HEK293 (cell line): Measurements from ENCODE around the gene PPP1R3E.

Experiments used
- CTCF ChIA-PET: fragments of 350-600 bp; formaldehyde crosslinking; extraction: SDS; loops from one replicate; lab custom pipeline; 2021; ENCODE audit warnings: antibody characterized with exemption; lab: Yijun Ruan, JAX
- POLR2A ChIA-PET: fragments of 300-600 bp; formaldehyde crosslinking; extraction: SDS; loops from one replicate; lab custom pipeline; 2020; ENCODE audit warnings: antibody characterized with exemption, inconsistent platforms; lab: Yijun Ruan, JAX
- H3K27ac ChIP-seq: fragments of 200-500 bp; sonication (Bioruptor generic); 2 replicates; pipeline ENCODE4 v1.5.1; 2014; ENCODE audit warnings: low read depth, low read length, control low read depth, inconsistent platforms; ENCODE audit errors: extremely low read depth
- H3K36me3 ChIP-seq, 2 experiments: fragments of 200-500 bp in 1 of 2; sonication (Bioruptor generic) in 1 of 2; 1 replicate in 1 of 2; 2 replicates in 1 of 2; pipeline ENCODE4 v1.5.1; 2014 to 2017; ENCODE audit warnings: inconsistent platforms in 2 of 2, low read length in 2 of 2; ENCODE audit not compliant: control insufficient read depth in 2 of 2, insufficient read depth in 1 of 2
- H3K4me1 ChIP-seq: fragments of 200-500 bp; sonication (Bioruptor generic); 2 replicates; pipeline ENCODE4 v1.5.1; 2014; ENCODE audit warnings: mild to moderate bottlenecking, low read length, inconsistent platforms; ENCODE audit not compliant: control insufficient read depth, insufficient read depth
- H3K4me3 ChIP-seq: 2 replicates; pipeline ENCODE4 v1.5.1; 2011; ENCODE audit warnings: low read depth, mild to moderate bottlenecking, control low read depth, low read length, moderate library complexity
- H3K9me3 ChIP-seq: fragments of 200-500 bp; sonication (Bioruptor generic); 2 replicates; pipeline ENCODE4 v1.5.1; 2014; ENCODE audit warnings: low read depth, low read length, inconsistent platforms; ENCODE audit not compliant: control insufficient read depth, insufficient read depth
- EGR2 ChIP-seq: fragments of 450-650 bp; formaldehyde crosslinking; IDR thresholded peaks from 2 replicates; pipeline ENCODE4 v1.5.1; 2016; ENCODE audit warnings: low read depth, missing biosample characterization, missing genetic modification characterization
- GLIS2 ChIP-seq: fragments of 450-650 bp; formaldehyde crosslinking; IDR thresholded peaks from 2 replicates; pipeline ENCODE4 v1.5.1; 2016; ENCODE audit warnings: missing biosample characterization, missing genetic modification characterization
- KLF8 ChIP-seq: fragments of 450-650 bp; formaldehyde crosslinking; IDR thresholded peaks from 2 replicates; pipeline ENCODE4 v1.5.1; 2016; ENCODE audit warnings: missing biosample characterization, missing genetic modification characterization
- MEIS1 ChIP-seq: sonication (generic); formaldehyde crosslinking; IDR thresholded peaks from 2 replicates; pipeline ENCODE4 v1.8.1; 2022; ENCODE audit warnings: missing genetic modification reagents, mild to moderate bottlenecking, borderline replicate concordance
- MYNN ChIP-seq: fragments of 450-650 bp; formaldehyde crosslinking; IDR thresholded peaks from 2 replicates; pipeline ENCODE4 v1.5.1; 2016; ENCODE audit warnings: missing biosample characterization, missing genetic modification characterization, borderline replicate concordance
- ZFP41 ChIP-seq: fragments of 450-650 bp; formaldehyde crosslinking; IDR thresholded peaks from 2 replicates; pipeline ENCODE4 v1.5.1; 2016; ENCODE audit warnings: missing biosample characterization, missing genetic modification characterization, borderline replicate concordance
- ZNF112 ChIP-seq: fragments of 450-650 bp; formaldehyde crosslinking; IDR thresholded peaks from 2 replicates; pipeline ENCODE4 v1.5.0; 2017; ENCODE audit warnings: missing biosample characterization, missing genetic modification characterization
- ZNF114 ChIP-seq: fragments of 450-650 bp; formaldehyde crosslinking; IDR thresholded peaks from 2 replicates; pipeline ENCODE4 v1.5.0; 2017; ENCODE audit warnings: missing biosample characterization, missing genetic modification characterization
- ZNF248 ChIP-seq: fragments of 450-650 bp; formaldehyde crosslinking; IDR thresholded peaks from 2 replicates; pipeline ENCODE4 v1.5.1; 2017; ENCODE audit warnings: missing biosample characterization, missing genetic modification characterization
- ZNF324 ChIP-seq: fragments of 450-650 bp; formaldehyde crosslinking; IDR thresholded peaks from 2 replicates; pipeline ENCODE4 v1.5.1; 2016; ENCODE audit warnings: missing biosample characterization, missing genetic modification characterization
- ZNF335 ChIP-seq: fragments of 450-650 bp; formaldehyde crosslinking; conservative IDR thresholded peaks from 2 replicates; pipeline ENCODE4 v1.5.1; 2016; ENCODE audit warnings: missing biosample characterization, missing genetic modification characterization
- ZNF354C ChIP-seq: fragments of 450-650 bp; formaldehyde crosslinking; IDR thresholded peaks from 2 replicates; pipeline ENCODE4 v1.5.1; 2016; ENCODE audit warnings: missing biosample characterization, missing genetic modification characterization, low read depth, borderline replicate concordance
- ZNF391 ChIP-seq: fragments of 450-650 bp; formaldehyde crosslinking; IDR thresholded peaks from 2 replicates; pipeline ENCODE4 v1.5.1; 2016; ENCODE audit warnings: low read depth, missing biosample characterization, missing genetic modification characterization, borderline replicate concordance
- ZNF398 ChIP-seq: fragments of 450-650 bp; formaldehyde crosslinking; IDR thresholded peaks from 2 replicates; pipeline ENCODE4 v1.5.1; 2017; ENCODE audit warnings: missing biosample characterization, missing genetic modification characterization
- ZNF48 ChIP-seq: fragments of 450-650 bp; formaldehyde crosslinking; IDR thresholded peaks from 2 replicates; pipeline ENCODE4 v1.5.1; 2016; ENCODE audit warnings: missing biosample characterization, missing genetic modification characterization
- ZNF488 ChIP-seq: fragments of 450-650 bp; formaldehyde crosslinking; IDR thresholded peaks from 2 replicates; pipeline ENCODE4 v1.5.1; 2016; ENCODE audit warnings: missing biosample characterization, missing genetic modification characterization
- ZNF521 ChIP-seq: fragments of 450-650 bp; formaldehyde crosslinking; IDR thresholded peaks from 2 replicates; pipeline ENCODE4 v1.5.1; 2017; ENCODE audit warnings: missing biosample characterization, mild to moderate bottlenecking, missing genetic modification characterization
- ZNF530 ChIP-seq: fragments of 450-650 bp; formaldehyde crosslinking; IDR thresholded peaks from 2 replicates; pipeline ENCODE4 v1.5.1; 2016; ENCODE audit warnings: low read depth, missing biosample characterization, missing genetic modification characterization
- ZNF600 ChIP-seq: fragments of 450-650 bp; formaldehyde crosslinking; IDR thresholded peaks from 2 replicates; pipeline ENCODE4 v1.5.1; 2016; ENCODE audit warnings: missing biosample characterization, missing genetic modification characterization
- ZNF645 ChIP-seq: fragments of 450-650 bp; formaldehyde crosslinking; IDR thresholded peaks from 2 replicates; pipeline ENCODE4; 2016; ENCODE audit warnings: missing biosample characterization, missing genetic modification characterization
- ZNF658 ChIP-seq: fragments of 450-650 bp; formaldehyde crosslinking; IDR thresholded peaks from 2 replicates; pipeline ENCODE4; 2016; ENCODE audit warnings: missing biosample characterization, missing genetic modification characterization
- ZNF660 ChIP-seq: fragments of 450-650 bp; IDR thresholded peaks from 2 replicates; pipeline ENCODE4 v1.5.1; 2018; ENCODE audit warnings: missing biosample characterization, mild to moderate bottlenecking, missing genetic modification characterization
- ZNF692 ChIP-seq: fragments of 450-650 bp; formaldehyde crosslinking; IDR thresholded peaks from 2 replicates; pipeline ENCODE4 v1.5.1; 2016; ENCODE audit warnings: missing biosample characterization, missing genetic modification characterization
- ZSCAN5A ChIP-seq: fragments of 450-650 bp; formaldehyde crosslinking; IDR thresholded peaks from 2 replicates; pipeline ENCODE4 v1.5.1; 2016; ENCODE audit warnings: missing biosample characterization, missing genetic modification characterization

The PPP1R3E gene

GRCh38 chr14:23286020-23286901, 16.4 kb downstream of the PPP1R3E start, which contains the start of gene HOMEZ (continued):
- TF ChIP-seq ZNF645 (no peak), ZNF660 (no peak; the same call in 1 of the 2 replicates), ZNF600 (tag by site-specific recombination) (peak; percentile 83)
- TF ChIP-seq, all 188 proteins: peak for 39

GRCh38 chr14:23285530-23286019, 17.1 kb downstream of the PPP1R3E start:
- Histone ChIP-seq H3K9me3 (no peaks in the 10 kb centered on the region), H3K4me1 (peaks cover 12% of the 10 kb centered on the region), H3K4me3 (peak overlapping the region; percentile 90), H3K36me3 (peaks cover 0 to 3% of the 10 kb centered on the region in 2 experiments; a peak in 1 of 3 replicates), H3K27ac (peak overlapping the region; percentile 78)
- TF ChIP-seq ZNF112 (tag by site-specific recombination) (no peak), ZNF48 (no peak), ZNF114 (tag by site-specific recombination) (no peak), GLIS2 (peak; percentile 5), ZNF324 (tag by site-specific recombination) (no peak), ZNF488 (no peak), ZFP41 (tag by site-specific recombination) (no peak), ZSCAN5A (tag by site-specific recombination) (0 out of 2 replicates have a peak, but pooled peaks have one; percentile 42), ZNF398 (peak; percentile 91), ZNF391 (peak; percentile 42; the same call in 1 of the 2 replicates)
- ChIA-PET CTCF (interaction anchor here (0.6 to 2.2 kb wide), 6 partner anchors 9 to 282 kb away, joined by 3 to 8 read pairs (median 6); partner anchors contain the start of gene AP1G2), POLR2A (interaction anchor here (0.7 to 3.1 kb wide), 9 partner anchors 9 to 179 kb away, joined by 3 to 41 read pairs (median 8); partner anchors contain the start of genes BCL2L2, PABPN1 and PPP1R3E)

- POLR2A ChIA-PET, result interaction anchor here (0.7 to 3.1 kb wide), 6 partner anchors 9 to 180 kb away, joined by 5 to 41 read pairs (median 12); partner anchors contain the start of genes BCL2L2, PABPN1 and PPP1R3E
- H3K9me3 ChIP-seq, result no peaks in the 10 kb centered on the region
- CTCF ChIA-PET, result interaction anchor here (0.6 to 2.2 kb wide), 3 partner anchors 10 to 49 kb away, joined by 3 to 8 read pairs (median 6); no protein-coding TSS in a partner anchor
- peak overlapping the region; percentile 78; the same call in 1 of the 2 replicates for H3K27ac ChIP-seq
- H3K4me3 ChIP-seq, result peak overlapping the region; percentile 90
- H3K4me1 ChIP-seq, result peaks cover 15% of the 10 kb centered on the region
- H3K36me3 ChIP-seq, result peaks cover 0 to 3% of the 10 kb centered on the region in 2 experiments; a peak in 1 of 3 replicates
- TF ChIP-seq ZNF354C (tag by site-specific recombination) (no peak), ZNF658 (tag by site-specific recombination) (no peak), ZNF692 (tag by site-specific recombination) (peak; percentile 91), ZNF521 (tag by site-specific recombination) (no peak), ZNF335 (tag by site-specific recombination) (peak; percentile 40), ZNF530 (tag by site-specific recombination) (no peak), ZNF248 (tag by site-specific recombination) (no peak), KLF8 (no peak), MYNN (tag by site-specific recombination) (peak; percentile 80), EGR2 (tag by site-specific recombination) (no peak), MEIS1 (no peak)
These were observed 17.8 kb downstream of the PPP1R3E start for GRCh38 chr14:23284654-23285529.
